NOMO-1 (cell line): ENCODE data around the gene IFI6.
A peak's percentile ranks its signal among the peaks of the same experiment; 100 is the strongest.
"Not testable (repeated sequence)": the region's sequence is repeated elsewhere in the genome, so short reads cannot be mapped to it uniquely, and the experiment has no call there.

Experiments
- DNase-seq, 2 experiments: peaks; one replicate each; lab custom pipeline; 2025; ENCODE audit not compliant: unreplicated experiment in 2 of 2; lab: John Stamatoyannopoulos, UW

IFI6 gene

DNA sequence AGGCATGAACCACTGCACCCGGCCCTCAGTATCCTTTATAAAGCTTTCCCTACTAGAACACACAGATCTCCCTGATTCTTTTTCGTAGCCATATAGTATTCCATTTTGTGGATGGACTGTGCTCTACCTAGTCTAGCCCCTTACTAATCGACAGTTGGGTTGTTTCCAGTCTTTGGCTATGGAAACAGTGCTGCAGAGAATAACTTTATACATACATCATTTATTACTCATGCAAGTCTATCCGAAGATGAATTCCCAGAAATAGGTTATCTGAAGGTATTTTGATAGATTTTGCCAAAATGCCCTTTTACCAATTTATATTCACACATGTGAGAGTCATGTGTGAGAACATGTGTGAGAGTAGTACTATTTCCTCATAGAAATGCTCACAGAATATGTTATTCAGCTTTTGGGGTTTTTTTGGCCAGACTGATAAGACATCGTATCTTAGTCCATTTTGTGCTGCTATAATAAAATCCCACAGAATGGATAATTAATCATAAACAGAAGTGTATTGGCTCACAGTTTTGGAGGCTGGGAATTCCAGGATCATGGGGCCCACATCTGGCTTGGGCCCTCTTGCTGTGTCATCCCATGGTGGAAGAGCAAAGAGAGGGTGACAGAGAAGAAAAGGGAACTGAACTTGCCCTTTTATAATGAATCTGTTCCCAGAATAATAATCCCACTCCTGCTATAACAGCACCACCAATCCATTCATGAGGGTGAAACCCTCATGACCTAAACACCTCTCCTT is 19.7 kb downstream of the IFI6 start:
- DNase-seq: no peak

DNA sequence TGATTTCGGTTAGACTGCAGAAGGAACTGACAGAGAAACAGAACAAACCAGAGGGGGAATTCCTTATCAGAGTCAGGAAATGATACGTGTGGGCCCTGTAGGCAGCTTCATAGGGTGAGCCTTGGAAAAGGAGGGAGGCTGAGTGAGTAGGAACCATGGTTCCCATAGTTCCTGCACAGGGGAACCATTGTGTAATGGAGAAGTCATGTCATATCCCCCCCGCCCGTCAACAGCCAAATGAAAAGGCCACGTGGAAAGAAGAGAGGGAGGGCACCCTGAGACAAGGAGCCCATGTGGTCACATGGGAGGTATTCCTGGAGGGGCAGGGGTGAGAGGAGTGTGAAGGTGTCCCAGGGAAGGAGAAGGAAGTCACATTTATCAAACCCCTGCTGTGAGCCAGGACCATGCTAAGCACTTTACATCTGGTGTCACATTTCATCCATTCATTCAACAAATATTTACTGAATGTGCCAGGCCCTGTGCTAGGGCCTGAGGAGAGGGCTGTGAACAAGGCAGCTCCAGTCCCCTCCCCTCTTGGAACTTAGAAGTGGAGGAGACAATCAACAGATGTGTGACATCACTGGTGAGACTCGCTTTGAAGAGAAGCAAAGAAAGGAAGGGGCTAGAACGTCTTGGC is 21.3 kb downstream of the IFI6 start:
- no peak for DNase-seq

DNA sequence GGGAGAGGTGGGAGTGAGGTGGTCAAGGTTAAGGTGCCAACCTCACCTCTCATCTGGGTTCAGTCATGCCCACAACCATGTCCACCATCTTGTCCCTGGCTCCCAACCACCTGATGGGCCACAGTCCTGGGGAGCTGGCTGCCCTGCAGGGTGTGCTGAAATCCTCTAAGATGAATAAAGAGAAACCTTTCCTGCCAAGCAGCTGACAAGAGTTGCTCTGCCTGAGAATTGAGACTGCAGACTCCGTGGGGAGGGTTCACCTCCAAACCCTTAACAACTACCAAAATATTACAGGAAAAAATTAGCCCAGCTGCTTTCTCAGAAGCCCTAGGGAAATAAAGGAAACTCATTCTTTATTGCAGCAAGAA is 21.8 kb downstream of the IFI6 start:
- no peak for DNase-seq

DNA sequence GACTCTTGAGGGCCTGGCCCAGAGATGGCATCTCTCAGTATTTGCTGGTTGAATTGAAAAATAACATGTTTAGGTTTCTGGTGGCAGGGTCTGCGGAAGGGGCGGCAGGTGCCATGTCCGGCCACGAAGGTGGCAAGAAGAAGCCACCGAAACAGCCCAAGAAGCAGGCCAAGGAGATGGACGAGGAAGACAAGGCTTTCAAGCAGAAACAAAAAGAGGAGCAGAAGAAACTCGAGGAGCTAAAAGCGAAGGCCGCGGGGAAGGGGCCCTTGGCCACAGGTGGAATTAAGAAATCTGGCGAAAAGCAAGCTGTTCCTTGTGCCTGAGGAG is 22.7 kb downstream of the IFI6 start:
- no peak for DNase-seq

DNA sequence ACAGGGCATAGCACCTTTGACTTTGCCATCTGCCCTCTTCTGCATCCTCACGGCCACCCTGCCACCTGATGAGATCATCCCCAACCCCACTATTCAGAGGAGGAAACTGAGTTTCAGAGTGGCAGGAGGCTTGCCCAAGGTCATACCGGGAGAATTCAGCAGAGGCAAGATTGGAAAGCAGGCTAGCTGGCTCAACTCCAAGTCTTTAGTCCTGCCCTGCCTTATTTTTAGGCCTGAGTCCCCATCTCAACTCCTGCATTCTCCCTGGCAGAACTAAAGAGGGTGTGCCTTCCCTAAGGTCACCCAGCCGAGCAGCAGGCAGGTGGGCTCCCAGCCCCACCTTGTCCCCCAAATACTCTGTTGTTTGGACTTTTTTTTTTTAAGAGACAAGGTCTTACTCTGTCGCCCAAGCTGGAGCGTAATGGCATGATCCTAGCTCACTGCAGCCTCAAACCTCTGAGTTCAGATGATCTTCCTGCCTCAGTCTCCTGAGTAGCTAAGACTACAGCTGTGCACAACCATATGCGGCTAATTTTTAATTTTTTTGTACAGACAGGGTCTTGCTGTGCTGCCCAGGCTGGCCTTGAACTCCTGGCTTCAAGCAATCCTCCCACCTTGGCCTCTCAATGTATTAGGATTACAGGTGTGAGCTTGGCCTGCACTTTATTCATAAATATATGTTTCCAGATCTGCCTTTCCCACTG is 23.2 kb downstream of the IFI6 start:
- DNase-seq: no peak

DNA sequence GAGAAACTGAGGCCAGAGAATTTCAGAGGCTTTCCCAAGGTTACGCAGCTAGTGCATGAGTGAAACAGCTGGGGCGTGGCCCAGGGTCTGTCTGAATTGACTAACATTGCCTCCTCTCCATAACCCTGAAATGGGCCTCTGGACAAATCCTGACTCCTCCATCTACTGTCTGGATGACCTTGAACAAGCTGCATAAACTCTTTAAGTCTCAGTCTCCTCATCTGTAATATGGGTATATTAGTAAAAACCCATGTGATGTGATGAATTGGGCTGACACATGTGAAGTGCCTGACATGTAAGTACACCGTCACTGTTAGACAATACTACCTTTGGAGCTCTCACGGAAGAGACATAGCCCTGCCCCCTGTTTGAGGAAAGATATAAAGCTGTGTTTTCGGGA is 24.7 kb downstream of the IFI6 start:
- DNase-seq: no peak

DNA sequence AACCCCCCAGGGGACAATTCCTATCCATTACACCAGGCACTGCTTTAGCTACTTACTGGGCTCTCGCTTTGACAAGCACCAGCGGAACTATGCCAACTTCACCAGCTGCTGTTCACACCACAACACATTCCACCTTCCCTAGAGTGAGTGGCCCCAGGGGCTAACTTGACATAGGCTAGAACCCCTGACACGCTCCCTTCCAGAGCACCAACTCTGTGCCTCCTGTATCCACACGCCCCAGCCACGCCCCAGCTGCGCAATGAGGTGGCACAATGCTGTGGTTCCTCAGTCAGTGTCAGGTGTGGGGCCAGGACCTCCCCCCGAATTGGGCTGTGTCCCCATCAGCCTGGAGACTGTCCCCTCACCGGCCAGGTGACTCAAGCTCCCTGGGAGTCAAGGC is 25.3 kb downstream of the IFI6 start:
- DNase-seq: no peak

DNA sequence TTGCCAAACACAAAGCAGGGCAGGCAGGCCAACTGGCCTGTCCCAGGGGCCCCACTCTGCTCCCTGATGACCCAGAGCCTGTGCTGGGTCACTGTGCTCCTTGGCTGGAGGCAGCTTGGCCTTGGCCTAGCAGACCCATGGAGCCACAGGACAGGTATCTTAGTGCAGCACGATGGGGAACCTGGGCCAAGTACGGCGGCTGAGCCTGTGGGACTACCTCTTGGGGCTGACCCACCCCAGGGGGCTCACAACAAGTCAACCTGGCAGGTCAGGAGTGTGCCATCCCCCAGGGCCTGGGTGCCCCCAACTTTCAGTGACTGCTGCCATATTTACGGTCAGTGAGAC is 26.9 kb downstream of the IFI6 start:
- no peak for DNase-seq

DNA sequence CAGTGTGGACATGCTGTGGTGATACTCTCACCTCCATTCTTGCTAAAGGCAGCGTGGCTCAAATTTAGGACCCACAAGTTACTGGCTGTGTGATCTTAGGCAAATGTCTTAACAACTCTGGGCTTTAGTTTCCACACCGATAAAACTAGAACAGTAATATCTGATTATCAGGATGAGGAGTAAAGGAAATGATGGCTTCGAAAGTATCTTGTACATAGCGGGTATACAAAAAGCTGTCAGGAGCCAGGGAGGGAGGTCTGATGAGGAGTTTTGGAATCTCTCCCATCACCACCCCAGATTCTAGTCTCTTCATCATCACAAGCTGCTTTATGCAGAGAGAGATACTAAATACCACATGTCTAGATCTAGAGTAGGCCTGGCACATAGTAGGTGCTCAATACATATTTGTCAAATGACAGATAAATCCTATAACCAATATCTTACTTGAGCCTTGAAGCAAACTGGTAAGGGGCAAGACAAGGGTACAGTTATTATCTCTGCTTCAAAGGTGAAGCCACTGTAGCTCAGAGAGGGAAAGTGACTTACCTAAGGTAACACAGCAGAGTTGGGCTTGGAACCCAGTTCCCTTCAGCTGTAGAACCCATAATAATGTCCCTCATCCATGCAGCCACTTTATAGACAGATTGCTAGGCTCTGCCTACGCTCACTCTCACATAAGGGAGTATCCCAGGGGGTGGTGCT is 27.5 kb downstream of the IFI6 start:
- DNase-seq: no peak

DNA sequence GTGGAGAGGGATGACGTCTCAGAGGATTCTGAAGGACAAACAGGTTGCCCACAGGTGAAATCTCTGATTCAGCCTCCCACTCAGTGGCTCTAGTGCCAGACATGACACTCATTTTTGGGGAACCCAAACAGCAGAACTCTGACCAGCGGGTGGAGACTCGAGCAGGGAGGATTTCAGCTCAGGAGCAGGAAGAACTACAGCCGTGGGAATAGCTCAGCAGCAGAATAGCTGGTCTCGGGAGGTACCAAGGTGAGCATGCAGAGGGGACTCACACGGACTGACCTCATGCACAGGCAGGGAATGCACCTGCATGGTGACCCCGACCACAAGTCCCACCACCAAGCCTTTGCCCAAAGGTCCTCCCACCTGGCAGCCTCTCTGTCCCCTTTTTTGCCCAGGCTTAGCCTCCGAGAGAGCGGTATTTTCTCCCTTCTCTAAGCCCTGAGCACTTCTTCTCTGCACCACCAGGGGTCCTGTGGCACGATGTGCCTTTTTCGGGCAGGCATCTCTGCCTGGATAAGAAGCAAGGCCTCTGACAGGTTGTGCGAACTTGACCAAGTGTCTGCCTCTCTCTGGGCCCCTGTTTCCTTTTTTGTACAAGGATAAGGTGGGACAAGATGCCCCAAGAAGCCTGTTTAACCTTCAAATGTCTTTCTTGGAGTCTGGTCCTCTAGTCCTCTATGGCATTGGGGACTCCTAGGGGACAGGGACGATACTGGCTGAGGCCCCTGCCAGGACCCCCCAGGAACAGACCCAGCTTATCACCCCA is 28.2 kb downstream of the IFI6 start:
- peak; percentile 32 to 59 for DNase-seq

DNA sequence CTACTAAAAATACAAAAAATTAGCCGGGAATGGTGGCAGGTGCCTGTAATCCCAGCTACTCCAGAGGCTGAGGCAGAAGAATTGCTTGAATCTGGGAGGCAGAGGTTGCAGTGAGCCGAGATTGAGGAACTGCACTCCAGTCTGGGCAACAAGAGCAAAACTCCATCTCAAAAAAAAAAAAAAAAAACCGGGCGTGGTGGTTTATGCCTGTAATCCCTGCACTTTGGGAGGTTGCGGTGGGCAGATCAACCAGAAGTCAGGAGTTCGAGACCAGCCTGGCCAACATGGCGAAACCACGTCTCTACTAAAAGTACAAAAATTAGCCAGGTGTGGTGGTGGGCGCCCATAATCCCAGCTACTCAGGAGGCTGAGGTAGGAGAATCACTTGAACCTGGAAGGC is 31.5 kb downstream of the IFI6 start:
- DNase-seq: not testable (repeated sequence)

DNA sequence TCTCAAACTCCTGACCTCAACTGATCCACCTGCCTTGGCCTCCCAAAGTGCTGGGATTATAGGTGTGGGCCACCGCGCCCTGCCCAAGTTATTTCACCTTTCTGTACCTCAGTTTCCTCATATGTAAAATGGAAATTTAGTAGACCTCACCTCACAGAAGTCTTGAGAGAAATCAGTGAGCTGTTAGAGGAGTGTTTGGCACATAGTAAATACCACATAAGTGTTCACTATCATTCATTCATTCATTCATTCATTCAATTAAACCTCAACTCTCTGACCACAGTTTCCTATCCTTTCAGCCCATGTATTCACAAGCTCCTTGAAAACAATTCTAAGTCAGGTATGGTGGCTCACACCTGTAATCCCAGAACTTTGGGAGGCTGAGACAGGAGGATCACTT is 33.2 kb downstream of the IFI6 start:
- no peak for DNase-seq

DNA sequence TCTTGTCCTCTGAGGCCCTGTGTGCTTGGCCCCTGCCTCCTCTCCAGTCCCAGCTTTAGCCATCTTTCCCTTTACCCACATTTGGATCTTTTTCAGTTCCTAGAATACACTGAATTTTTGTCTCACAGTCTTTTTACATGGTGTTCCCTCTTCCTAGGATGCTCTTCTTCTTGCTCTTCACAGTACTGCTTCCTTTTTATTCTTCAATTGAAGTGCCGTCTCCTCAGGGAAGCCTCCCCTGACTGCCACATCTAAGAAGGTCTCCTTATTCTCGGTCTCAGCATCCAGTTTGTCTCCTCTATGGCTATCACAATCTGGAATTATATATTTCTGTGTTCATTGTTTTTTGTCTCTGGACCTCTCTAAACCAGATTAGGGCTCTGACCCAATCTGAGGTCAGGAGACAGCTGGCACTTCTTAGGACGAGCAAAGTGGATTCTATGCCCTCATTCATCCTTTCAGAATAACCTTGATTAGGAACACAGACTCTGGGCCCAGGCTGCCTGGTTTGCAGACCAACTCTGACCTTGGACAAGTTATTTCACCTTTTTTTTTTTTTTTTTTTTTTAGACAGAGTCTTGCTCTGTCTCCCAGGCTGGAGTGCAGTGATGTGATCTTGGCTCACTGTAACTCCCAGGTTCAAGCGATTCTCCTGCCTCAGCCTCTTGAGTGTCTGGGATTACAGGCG is 33.8 kb downstream of the IFI6 start:
- DNase-seq: no peak

DNA sequence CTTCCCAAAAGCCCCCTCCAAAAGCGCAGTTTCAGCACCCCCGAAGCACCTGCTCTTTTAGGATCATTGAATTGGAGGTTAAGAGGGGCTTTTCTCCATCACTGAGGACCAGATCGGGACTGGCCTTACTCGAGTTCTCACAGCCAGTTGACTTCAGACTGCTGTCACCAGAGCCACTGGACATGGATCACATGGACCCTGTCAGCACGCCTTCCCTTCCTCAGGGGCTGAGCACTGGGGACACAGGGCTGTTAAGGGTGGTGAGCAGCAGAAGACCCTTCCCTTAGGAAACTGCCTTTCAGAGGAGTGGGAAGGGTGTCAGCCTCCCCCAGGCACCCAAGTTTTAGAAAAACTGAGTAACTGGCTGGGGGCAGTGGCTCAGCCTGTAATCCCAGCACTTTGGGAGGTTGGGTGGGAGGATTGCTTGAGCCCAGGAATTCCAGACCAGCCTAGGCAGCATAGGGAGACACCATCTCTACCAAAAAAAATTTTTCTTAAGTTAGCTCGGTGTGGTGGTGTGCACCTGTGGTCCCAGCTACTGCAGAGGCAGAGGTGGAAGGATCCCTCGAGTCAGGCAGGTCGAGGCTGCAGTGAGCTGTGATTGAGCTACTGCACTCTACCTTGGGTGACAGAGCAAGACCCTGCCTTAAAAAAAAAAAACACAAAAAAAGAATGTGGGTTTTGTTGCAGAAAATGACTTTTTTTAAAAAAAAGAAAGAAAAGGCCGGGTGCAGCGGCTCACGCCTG is 36.4 kb downstream of the IFI6 start:
- no peak for DNase-seq

DNA sequence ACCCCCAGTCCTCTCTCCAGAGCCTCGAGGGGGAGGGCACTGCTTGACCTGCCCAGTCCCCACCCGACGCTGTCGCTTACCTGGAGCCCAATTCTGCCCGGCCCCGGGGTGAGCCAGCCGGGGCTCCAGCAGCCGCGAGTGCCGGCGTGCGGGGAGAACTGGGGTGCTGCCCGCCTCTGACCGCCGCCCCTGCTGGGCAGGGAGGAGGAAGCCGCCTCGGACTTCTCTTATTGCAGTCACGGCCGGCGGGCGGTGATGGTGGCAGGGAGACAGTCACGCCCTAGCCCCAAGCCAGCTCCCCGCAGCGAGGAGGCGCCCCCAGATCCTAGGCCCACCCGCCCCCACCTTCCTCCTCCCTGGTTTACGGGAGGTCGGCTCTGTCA is 37.0 kb downstream of the IFI6 start, which contains the start of gene FGR:
TSS of gene FGR (minus strand) at position 201 of the 383 bp plus-strand sequence. CDS start 11,269 bp downstream, outside the sequence.
- peak; percentile 24 for DNase-seq

DNA sequence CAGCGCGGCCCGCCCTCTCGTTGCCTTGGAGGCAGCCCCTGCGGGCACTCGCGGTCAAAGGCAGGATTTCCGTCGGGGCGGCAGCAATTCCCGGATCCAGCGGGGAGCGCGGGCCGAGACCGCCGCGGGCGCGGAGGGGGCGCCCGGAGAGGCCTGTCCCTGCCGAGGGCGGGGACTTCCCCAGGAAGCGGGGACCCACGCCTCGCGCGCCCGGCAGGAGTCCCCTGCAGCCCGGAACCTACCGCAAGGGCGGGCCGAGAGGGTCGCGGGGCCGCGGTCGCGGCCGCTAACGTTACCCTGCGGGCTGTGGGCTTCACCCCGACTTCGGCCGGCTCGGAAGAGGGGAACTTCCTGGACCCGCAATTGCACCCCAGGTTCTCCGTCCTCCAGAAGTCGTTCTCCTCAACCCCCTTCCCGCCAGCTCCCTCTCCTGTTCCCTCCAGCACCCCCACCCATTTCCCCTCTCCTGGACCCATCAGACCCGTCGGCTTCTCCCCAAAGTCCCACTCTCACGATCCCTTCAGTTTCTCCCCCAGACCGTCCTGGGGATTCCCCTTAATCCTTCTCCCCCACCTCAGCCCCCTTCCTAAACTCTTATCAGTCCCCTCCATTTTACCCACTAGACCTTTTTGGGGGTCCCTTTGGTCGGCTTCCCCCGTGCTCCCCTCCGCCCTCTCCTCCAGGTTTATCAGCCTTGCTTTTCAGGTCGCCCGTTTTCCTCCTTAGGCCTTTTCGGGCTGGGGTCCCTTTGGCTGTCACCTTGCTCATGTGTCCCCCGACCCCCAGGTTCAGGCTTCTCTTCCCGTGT is 37.6 kb downstream of the IFI6 start:
- no peak for DNase-seq

DNA sequence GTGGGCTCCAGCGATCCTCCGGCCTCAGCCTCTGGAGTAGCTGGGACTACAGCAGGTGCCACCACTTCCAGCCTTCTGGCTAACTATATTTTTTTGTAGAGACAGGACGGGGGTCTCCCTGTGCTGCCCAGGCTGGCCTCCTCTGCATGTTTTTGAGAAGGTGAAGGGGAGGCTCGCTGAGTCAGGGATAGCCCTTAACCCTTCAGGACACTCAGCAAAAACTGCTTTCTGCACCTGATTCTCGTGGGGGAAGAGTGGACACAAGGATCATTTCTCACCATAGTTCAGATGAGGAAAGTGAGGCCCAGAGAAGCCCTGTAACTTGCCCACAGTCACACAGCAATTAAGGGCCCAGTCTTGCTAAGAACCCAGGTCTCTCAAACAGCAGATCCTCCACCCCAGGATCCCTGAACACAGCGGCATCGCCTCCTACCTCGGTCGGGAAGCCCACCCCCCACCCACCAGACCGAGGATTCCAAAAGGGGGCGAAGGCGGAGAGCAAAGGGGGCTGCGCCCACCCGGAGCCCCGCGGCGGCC is 38.3 kb downstream of the IFI6 start:
- no peak for DNase-seq

DNA sequence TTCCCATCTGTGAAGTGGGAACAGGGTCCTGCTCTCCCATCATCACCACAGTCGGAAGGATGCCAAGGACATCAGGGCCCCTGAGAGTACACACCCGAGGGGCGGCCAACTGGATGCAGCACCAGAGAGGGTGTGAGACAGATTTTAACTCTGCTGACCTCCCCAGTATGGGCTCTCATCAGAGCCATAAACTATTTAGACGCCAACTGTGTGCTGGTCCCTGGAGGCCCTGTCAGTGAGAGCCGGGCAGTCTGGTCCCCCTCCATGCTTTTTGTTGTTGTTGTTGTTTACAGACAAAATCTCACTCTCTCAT is 38.7 kb downstream of the IFI6 start:
- DNase-seq: no peak
